ENCODE data around the gene USP49.
A peak's percentile ranks its signal among the peaks of the same experiment; 100 is the strongest.

USP49 gene

DNA sequence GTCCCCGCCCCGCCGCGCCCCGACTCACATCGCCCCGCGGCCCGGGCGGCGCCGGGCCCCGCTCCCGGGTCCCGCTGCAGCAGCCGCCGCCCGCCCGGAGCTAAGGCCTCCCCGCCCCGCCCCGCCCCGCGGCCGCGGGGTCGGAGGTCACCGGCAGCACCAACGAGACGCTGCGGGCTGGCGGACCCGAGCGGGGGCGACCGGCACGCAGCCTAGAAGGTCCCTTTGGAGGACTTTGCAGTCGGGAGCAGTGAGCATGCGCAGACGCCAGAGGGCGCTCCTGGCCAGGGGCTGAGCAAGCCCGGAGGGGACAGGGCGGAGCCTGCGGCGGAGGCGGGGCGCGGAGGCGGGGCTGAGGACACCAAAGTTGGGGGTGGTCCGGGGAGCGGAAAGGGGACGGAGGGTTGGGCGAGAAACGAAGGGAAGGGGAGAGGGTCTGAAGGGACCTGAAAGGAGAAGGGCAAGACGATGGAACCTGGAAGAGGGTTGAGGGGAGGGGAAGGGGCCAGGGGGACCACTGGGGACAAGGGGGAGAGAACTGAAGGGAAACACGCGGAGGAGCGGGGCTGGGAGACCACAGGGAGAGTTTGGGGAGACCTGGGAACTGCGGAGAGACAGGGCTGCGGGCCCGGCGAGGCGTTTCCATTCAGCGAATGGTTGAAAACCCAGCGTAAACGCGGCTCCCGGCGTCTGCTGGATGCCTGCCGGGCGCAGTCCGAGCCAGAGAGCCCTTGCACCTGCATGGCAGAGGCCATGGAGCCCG, 115.2 kb downstream of the USP49 start, which contains the start of gene FRS3:
FRS3 (minus strand) TSS at position 113 of the 763 bp plus-strand sequence. CDS start 2,913 bp downstream, outside the sequence.
- H3K4me3 ChIP-seq (ENCODE audit: control insufficient read depth in 1 of 7, extremely low read depth in 1 of 7, insufficient read depth in 4 of 7, low read depth in 2 of 7, low read length in 6 of 7), result peak within 1 kb of the TSS; percentile 52 to 85 (median 74)
- POLR2A ChIA-PET, result interaction anchor here (0.6 kb wide), 1 partner anchor 19 kb away, joined by 4 read pairs; no protein-coding TSS in a partner anchor
- H3K27me3 ChIP-seq (replicated peaks in 2 of 5; ENCODE audit: control insufficient read depth in 4 of 5, insufficient read depth in 5 of 5, low read length in 4 of 5), result no peaks in the 10 kb centered on the region
- CTCF ChIA-PET, result interaction anchor here (0.5 to 1.3 kb wide), 2 partner anchors 46 to 391 kb away, joined by 3 read pairs; no protein-coding TSS in a partner anchor
- H3K36me3 ChIP-seq (ENCODE audit: control insufficient read depth in 4 of 4, insufficient read depth in 4 of 4, low read length in 3 of 4), result peaks cover 0 to 9% (median 6%) of the 10 kb centered on the region in 4 experiments
- no peaks in the 10 kb centered on the region for H3K9me3 ChIP-seq (ENCODE audit: control extremely low read depth in 1 of 5, control insufficient read depth in 4 of 5, insufficient read depth in 2 of 5, low read depth in 1 of 5, low read length in 4 of 5)
- WGBS (ENCODE audit: insufficient coverage), result 0% methylated on average over 59 of the region's 73 CpGs
- peaks cover 24 to 51% (median 45%) of the 10 kb centered on the region in 4 experiments for H3K4me1 ChIP-seq (ENCODE audit: control extremely low read depth in 1 of 4, control insufficient read depth in 4 of 4, insufficient read depth in 4 of 4, low read length in 3 of 4)
- DNase-seq, result peak; percentile 96 to 98 (median 96)
- peak within 1 kb of the TSS in 1 of 2 experiments; percentile 69 for H3K27ac ChIP-seq (ENCODE audit: insufficient read depth in 1 of 2, low read depth in 1 of 2, low read length in 2 of 2, poor library complexity in 1 of 2, severe bottlenecking in 2 of 2)

DNA sequence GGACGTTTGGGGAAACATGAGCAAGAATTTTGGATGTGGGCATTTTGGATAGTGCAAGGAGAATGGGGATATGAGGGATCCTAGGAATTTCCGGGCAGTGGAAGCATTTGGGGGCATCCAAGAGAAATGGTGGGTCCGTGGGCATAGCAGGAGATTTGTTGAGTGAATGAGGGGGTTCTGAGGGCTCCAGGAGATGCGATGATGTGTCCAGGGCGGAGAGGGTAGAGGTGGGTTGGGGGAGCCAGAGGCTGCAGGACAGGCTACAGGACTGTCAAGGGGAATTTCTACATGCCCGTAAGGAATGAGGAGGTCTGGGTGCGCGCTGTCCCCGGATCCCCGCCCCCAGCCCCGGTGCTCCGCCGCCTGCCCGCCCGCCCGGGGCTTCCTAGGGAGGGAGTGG, 115.8 kb downstream of the USP49 start:
- 4% methylated on average over 14 of the region's 16 CpGs for WGBS (ENCODE audit: insufficient coverage)
- peak overlapping the region in 1 of 2 experiments; percentile 69 for H3K27ac ChIP-seq (ENCODE audit: insufficient read depth in 1 of 2, low read depth in 1 of 2, low read length in 2 of 2, poor library complexity in 1 of 2, severe bottlenecking in 2 of 2)
- H3K4me1 ChIP-seq (ENCODE audit: control extremely low read depth in 1 of 4, control insufficient read depth in 4 of 4, insufficient read depth in 4 of 4, low read length in 3 of 4), result peaks cover 24 to 44% (median 43%) of the 10 kb centered on the region in 4 experiments
- no peaks in the 10 kb centered on the region for H3K27me3 ChIP-seq (replicated peaks in 2 of 5; ENCODE audit: control insufficient read depth in 4 of 5, insufficient read depth in 5 of 5, low read length in 4 of 5)
- no peak for DNase-seq
- peaks cover 0 to 15% (median 10%) of the 10 kb centered on the region in 4 experiments for H3K36me3 ChIP-seq (ENCODE audit: control insufficient read depth in 4 of 4, insufficient read depth in 4 of 4, low read length in 3 of 4)
- H3K4me3 ChIP-seq (ENCODE audit: control insufficient read depth in 1 of 7, extremely low read depth in 1 of 7, insufficient read depth in 4 of 7, low read depth in 2 of 7, low read length in 6 of 7), result peak overlapping the region; percentile 52 to 85 (median 74)
- POLR2A ChIA-PET, result no interaction called here
- H3K9me3 ChIP-seq (ENCODE audit: control extremely low read depth in 1 of 5, control insufficient read depth in 4 of 5, insufficient read depth in 2 of 5, low read depth in 1 of 5, low read length in 4 of 5), result no peaks in the 10 kb centered on the region
- CTCF ChIA-PET, result no interaction called here

DNA sequence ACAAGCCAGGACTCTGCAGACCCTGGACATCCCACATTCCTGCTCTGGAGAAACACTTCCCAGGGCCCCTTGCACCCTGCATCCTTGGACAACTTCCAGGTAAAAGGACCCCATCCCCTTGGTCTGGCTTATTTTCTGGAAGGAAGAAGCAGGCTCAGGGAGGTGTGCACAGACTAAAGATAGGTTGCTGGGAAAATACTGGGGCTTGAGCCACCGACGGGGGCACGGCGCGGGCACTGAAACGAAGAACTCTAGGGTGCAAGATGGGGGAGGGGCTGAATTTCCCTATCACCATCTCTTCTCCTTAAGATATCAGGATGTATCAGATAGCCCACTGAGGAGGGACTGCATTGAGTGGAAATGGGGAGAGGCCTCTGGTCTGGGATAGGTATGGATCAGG, 116.3 kb downstream of the USP49 start:
- peaks cover 24 to 44% (median 42%) of the 10 kb centered on the region in 4 experiments for H3K4me1 ChIP-seq (ENCODE audit: control extremely low read depth in 1 of 4, control insufficient read depth in 4 of 4, insufficient read depth in 4 of 4, low read length in 3 of 4)
- ChIA-PET CTCF (interaction anchor here (1.0 to 8.5 kb wide), 6 partner anchors 8 to 80 kb away, joined by 3 to 98 read pairs (median 12); partner anchors contain the start of genes TFEB and TOMM6), POLR2A (no interaction called here)
- no peaks in the 10 kb centered on the region for H3K27me3 ChIP-seq (replicated peaks in 2 of 5; ENCODE audit: control insufficient read depth in 4 of 5, insufficient read depth in 5 of 5, low read length in 4 of 5)
- peaks cover 0 to 18% (median 12%) of the 10 kb centered on the region in 4 experiments for H3K36me3 ChIP-seq (ENCODE audit: control insufficient read depth in 4 of 4, insufficient read depth in 4 of 4, low read length in 3 of 4)
- DNase-seq, result no peak
- H3K27ac ChIP-seq (ENCODE audit: insufficient read depth in 1 of 2, low read depth in 1 of 2, low read length in 2 of 2, poor library complexity in 1 of 2, severe bottlenecking in 2 of 2), result peak overlapping the region in 1 of 2 experiments; percentile 69
- H3K4me3 ChIP-seq (ENCODE audit: control insufficient read depth in 1 of 7, extremely low read depth in 1 of 7, insufficient read depth in 4 of 7, low read depth in 2 of 7, low read length in 6 of 7), result peak overlapping the region in 6 of 7 experiments; percentile 64 to 85 (median 77)
- WGBS (ENCODE audit: insufficient coverage), result 69% methylated on average over 5 of the region's 6 CpGs
- H3K9me3 ChIP-seq (ENCODE audit: control extremely low read depth in 1 of 5, control insufficient read depth in 4 of 5, insufficient read depth in 2 of 5, low read depth in 1 of 5, low read length in 4 of 5), result no peaks in the 10 kb centered on the region

DNA sequence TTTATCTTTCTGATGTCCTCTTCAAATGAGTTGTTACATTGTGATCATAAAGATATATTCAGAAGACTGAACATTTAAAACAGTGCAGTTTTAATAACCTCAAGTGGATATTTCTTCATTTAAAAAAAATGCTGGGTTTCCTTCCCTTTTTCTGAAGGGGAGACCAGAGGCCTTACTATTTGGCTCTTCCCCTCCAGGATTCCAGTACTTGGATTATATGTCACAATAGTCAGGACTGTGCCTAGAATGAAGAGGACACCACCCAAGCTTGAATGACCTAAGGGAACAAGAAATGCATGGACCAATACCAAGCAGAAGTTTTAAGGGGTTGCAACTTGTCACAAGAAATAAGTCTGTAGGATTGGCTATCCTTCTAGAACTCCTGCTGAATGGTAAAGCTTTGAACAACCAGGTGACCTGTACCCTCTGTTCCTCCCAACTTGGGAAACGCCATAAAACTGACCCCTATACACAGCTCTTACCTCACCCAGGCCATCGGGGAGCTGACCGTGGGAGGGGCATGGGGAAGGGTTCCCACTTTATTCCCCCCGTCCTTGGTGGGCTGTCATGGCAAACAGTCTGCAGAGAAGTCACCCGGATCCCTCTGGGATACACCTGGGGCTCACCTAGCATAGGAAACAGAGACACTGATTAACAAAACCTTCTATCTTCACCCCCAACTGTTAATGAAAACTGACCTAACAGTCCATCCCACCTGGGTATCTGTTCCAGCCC, 117.5 kb downstream of the USP49 start:
- Histone ChIP-seq H3K9me3 (ENCODE audit: control extremely low read depth in 1 of 5, control insufficient read depth in 4 of 5, insufficient read depth in 2 of 5, low read depth in 1 of 5, low read length in 4 of 5) (no peaks in the 10 kb centered on the region), H3K4me1 (ENCODE audit: control extremely low read depth in 1 of 4, control insufficient read depth in 4 of 4, insufficient read depth in 4 of 4, low read length in 3 of 4) (peaks cover 24 to 44% (median 42%) of the 10 kb centered on the region in 4 experiments), H3K27me3 (replicated peaks in 2 of 5; ENCODE audit: control insufficient read depth in 4 of 5, insufficient read depth in 5 of 5, low read length in 4 of 5) (no peaks in the 10 kb centered on the region), H3K36me3 (ENCODE audit: control insufficient read depth in 4 of 4, insufficient read depth in 4 of 4, low read length in 3 of 4) (peaks cover 0 to 23% (median 13%) of the 10 kb centered on the region in 4 experiments), H3K4me3 (ENCODE audit: control insufficient read depth in 1 of 7, extremely low read depth in 1 of 7, insufficient read depth in 4 of 7, low read depth in 2 of 7, low read length in 6 of 7) (peak overlapping the region in 1 of 7 experiments; percentile 45), H3K27ac (ENCODE audit: insufficient read depth in 1 of 2, low read depth in 1 of 2, low read length in 2 of 2, poor library complexity in 1 of 2, severe bottlenecking in 2 of 2) (no peak overlapping the region)
- ChIA-PET POLR2A (interaction anchor here (0.6 kb wide), 2 partner anchors 33 to 158 kb away, joined by 3 read pairs; no protein-coding TSS in a partner anchor), CTCF (interaction anchor here (0.5 to 8.5 kb wide), 12 partner anchors 9 to 267 kb away, joined by 3 to 98 read pairs (median 4); partner anchors contain the start of genes TFEB and TOMM6)
- 95% methylated on average over 3 of the region's 5 CpGs for WGBS (ENCODE audit: insufficient coverage)
- DNase-seq, result peak in 2 of 3 donors; percentile 52 to 56

DNA sequence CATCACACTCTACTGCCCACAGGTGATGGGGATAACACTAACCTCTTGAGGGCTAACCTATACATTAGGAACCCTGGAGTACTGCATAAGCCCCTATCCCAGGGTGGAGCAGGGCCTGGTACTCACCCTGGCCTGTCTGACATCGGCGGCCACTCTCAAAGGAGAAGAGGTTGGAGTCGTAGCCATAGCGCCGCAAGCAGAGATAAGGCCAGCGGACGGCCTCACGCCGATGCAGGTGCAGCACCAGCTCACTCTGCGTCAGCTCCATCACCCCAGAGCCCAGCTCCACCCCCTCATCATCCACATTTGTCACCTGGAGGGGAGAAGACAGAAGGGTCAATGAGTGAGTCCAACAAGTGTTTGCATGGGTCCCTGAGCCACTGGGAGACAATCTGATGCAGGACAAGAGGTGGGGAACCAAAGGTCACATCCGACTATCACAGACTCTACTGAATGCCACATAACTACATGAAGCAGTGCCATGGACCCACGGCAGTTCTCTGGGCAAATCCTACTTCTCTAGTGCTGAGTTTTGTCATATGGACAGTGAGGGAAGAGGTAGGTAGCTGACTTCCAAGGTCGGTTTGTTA, 119.8 kb downstream of the USP49 start:
- 88% methylated on average over 11 of the region's 13 CpGs for WGBS (ENCODE audit: insufficient coverage)
- no peaks in the 10 kb centered on the region for H3K9me3 ChIP-seq (ENCODE audit: control extremely low read depth in 1 of 5, control insufficient read depth in 4 of 5, insufficient read depth in 2 of 5, low read depth in 1 of 5, low read length in 4 of 5)
- CTCF ChIA-PET, result interaction anchor here (0.8 to 8.5 kb wide), 18 partner anchors 10 to 899 kb away, joined by 3 to 98 read pairs (median 5); partner anchors contain the start of genes TAF8 and TFEB
- H3K4me1 ChIP-seq (ENCODE audit: control extremely low read depth in 1 of 4, control insufficient read depth in 4 of 4, insufficient read depth in 4 of 4, low read length in 3 of 4), result peaks cover 17 to 32% (median 31%) of the 10 kb centered on the region in 4 experiments
- no peaks in the 10 kb centered on the region for H3K27me3 ChIP-seq (replicated peaks in 2 of 5; ENCODE audit: control insufficient read depth in 4 of 5, insufficient read depth in 5 of 5, low read length in 4 of 5)
- H3K27ac ChIP-seq (ENCODE audit: insufficient read depth in 1 of 2, low read depth in 1 of 2, low read length in 2 of 2, poor library complexity in 1 of 2, severe bottlenecking in 2 of 2), result no peak overlapping the region
- H3K36me3 ChIP-seq (ENCODE audit: control insufficient read depth in 4 of 4, insufficient read depth in 4 of 4, low read length in 3 of 4), result peaks cover 0 to 46% (median 26%) of the 10 kb centered on the region in 4 experiments
- POLR2A ChIA-PET, result no interaction called here
- H3K4me3 ChIP-seq (ENCODE audit: control insufficient read depth in 1 of 7, extremely low read depth in 1 of 7, insufficient read depth in 4 of 7, low read depth in 2 of 7, low read length in 6 of 7), result no peak overlapping the region
- no peak for DNase-seq

DNA sequence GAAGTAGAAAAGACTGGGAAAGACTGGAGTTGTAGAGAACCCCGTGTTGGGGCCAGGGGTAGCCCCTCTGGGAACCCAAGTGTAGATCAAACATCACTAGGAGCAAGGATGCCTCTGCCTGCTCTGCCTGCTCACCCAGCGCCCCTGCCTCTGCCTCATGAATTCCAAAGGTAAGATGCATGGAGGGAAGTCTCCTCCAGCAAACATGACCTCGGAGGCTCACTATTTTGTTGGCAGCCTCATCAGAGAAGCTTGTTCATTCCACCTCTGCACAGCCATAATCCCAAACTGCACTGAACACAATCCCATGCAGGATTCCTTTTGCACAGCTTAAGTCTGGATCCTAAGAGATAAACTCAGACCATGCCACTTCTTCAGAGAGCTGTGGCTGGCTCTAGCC, 120.3 kb downstream of the USP49 start:
- peaks cover 17 to 32% (median 30%) of the 10 kb centered on the region in 4 experiments for H3K4me1 ChIP-seq (ENCODE audit: control extremely low read depth in 1 of 4, control insufficient read depth in 4 of 4, insufficient read depth in 4 of 4, low read length in 3 of 4)
- H3K36me3 ChIP-seq (ENCODE audit: control insufficient read depth in 4 of 4, insufficient read depth in 4 of 4, low read length in 3 of 4), result peaks cover 0 to 49% (median 29%) of the 10 kb centered on the region in 4 experiments
- no peaks in the 10 kb centered on the region for H3K9me3 ChIP-seq (ENCODE audit: control extremely low read depth in 1 of 5, control insufficient read depth in 4 of 5, insufficient read depth in 2 of 5, low read depth in 1 of 5, low read length in 4 of 5)
- POLR2A ChIA-PET, result no interaction called here
- DNase-seq, result no peak
- CTCF ChIA-PET, result interaction anchor here (0.6 to 8.5 kb wide), 14 partner anchors 10 to 69 kb away, joined by 3 to 98 read pairs (median 6); partner anchors contain the start of gene TFEB
- H3K4me3 ChIP-seq (ENCODE audit: control insufficient read depth in 1 of 7, extremely low read depth in 1 of 7, insufficient read depth in 4 of 7, low read depth in 2 of 7, low read length in 6 of 7), result no peak overlapping the region
- WGBS (ENCODE audit: insufficient coverage), result 95% methylated on average over 2 of the region's 3 CpGs
- H3K27me3 ChIP-seq (replicated peaks in 2 of 5; ENCODE audit: control insufficient read depth in 4 of 5, insufficient read depth in 5 of 5, low read length in 4 of 5), result no peaks in the 10 kb centered on the region
- no peak overlapping the region for H3K27ac ChIP-seq (ENCODE audit: insufficient read depth in 1 of 2, low read depth in 1 of 2, low read length in 2 of 2, poor library complexity in 1 of 2, severe bottlenecking in 2 of 2)

Measured in common myeloid progenitor, CD34-positive (primary cell).